Osteoblast (primary cell): ENCODE measurements around the gene MMP20. TPM values are rescaled to one million over a fixed set of nuclear protein-coding genes. Genes with fewer than 3 reads are reported as not detected.

Experiments used
- DNase-seq: peaks from one replicate; pipeline ENCODE4 v3.0.0; 2011; ENCODE audit warnings: low spot score, mixed read lengths; ENCODE audit not compliant: insufficient read length; ENCODE audit errors: missing footprints
- H2AFZ ChIP-seq: 2 replicates; pipeline ENCODE4 v1.6.0; 2011; ENCODE audit warnings: mild to moderate bottlenecking, low read length
- H3K27ac ChIP-seq: 2 replicates; pipeline ENCODE4 v1.5.1; 2011; ENCODE audit warnings: mild to moderate bottlenecking, low read depth, low read length, moderate library complexity
- H3K27me3 ChIP-seq: 2 replicates; pipeline ENCODE4 v1.6.0; 2012; ENCODE audit warnings: mild to moderate bottlenecking, control low read depth, inconsistent platforms, low read length, moderate library complexity; ENCODE audit not compliant: insufficient read depth
- H3K36me3 ChIP-seq: 2 replicates; pipeline ENCODE4 v1.5.1; 2011; ENCODE audit warnings: mild to moderate bottlenecking, low read length, control low read depth, moderate library complexity; ENCODE audit not compliant: insufficient read depth
- H3K4me1 ChIP-seq: 2 replicates; pipeline ENCODE4 v1.5.1; 2011; ENCODE audit warnings: mild to moderate bottlenecking, low read length, control low read depth, moderate library complexity; ENCODE audit not compliant: insufficient read depth
- H3K4me2 ChIP-seq: 2 replicates; pipeline ENCODE4 v1.6.0; 2011; ENCODE audit warnings: mild to moderate bottlenecking, low read length; ENCODE audit not compliant: insufficient read depth
- H3K4me3 ChIP-seq: fragments of 200-600 bp; sonication (generic); 3 replicates; pipeline ENCODE4 v1.5.1; 2012; ENCODE audit warnings: mild to moderate bottlenecking, low read length, inconsistent platforms; ENCODE audit not compliant: insufficient read depth
- H3K79me2 ChIP-seq: 2 replicates; pipeline ENCODE4 v1.6.0; 2012; ENCODE audit warnings: mild to moderate bottlenecking, low read length, control low read depth, inconsistent platforms; ENCODE audit not compliant: insufficient read depth
- H3K9me3 ChIP-seq: 2 replicates; pipeline ENCODE4 v1.5.1; 2011; ENCODE audit warnings: low read depth, low read length, control low read depth
- H4K20me1 ChIP-seq: 2 replicates; pipeline ENCODE4 v1.6.0; 2012; ENCODE audit warnings: mild to moderate bottlenecking, low read length, control low read depth; ENCODE audit not compliant: insufficient read depth
- total RNA-seq: library from RNA; depleted of rRNA; stranded (reverse); fragments of >200 nt; gene quantifications from 2 replicates; pipeline ENCODE4 v1.2.3, GENCODE V29; 2012
- TF ChIP-seq, protein P1 (sequence below): IDR thresholded peaks from 2 replicates; pipeline ENCODE4 v1.5.1; 2011; ENCODE audit warnings: mild to moderate bottlenecking, low read depth, low read length, moderate library complexity; ENCODE audit errors: extremely low read depth

Gene MMP20
- total RNA-seq, 1 donor: not detected

DNA sequence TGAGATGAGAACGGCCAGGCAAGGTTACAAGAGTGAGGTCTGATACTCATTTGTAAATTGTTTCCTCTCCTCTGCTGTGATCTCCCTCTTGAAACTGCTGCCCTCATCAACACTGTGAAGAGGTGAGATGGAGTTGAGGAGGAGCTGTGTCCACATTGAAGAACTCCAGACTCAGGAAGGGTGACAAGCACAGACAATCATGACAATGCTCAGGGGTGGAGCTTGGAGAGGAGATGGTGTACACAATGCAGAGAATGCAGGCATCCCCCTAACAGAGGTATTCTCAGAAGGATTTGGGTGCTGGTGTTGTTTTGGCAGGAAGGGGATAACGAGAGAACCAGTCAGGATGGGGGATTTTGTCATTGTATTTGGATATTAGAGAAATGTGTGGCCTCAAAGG is 73.1 kb downstream of the MMP20 start:
- TF ChIP-seq, protein P1, sequence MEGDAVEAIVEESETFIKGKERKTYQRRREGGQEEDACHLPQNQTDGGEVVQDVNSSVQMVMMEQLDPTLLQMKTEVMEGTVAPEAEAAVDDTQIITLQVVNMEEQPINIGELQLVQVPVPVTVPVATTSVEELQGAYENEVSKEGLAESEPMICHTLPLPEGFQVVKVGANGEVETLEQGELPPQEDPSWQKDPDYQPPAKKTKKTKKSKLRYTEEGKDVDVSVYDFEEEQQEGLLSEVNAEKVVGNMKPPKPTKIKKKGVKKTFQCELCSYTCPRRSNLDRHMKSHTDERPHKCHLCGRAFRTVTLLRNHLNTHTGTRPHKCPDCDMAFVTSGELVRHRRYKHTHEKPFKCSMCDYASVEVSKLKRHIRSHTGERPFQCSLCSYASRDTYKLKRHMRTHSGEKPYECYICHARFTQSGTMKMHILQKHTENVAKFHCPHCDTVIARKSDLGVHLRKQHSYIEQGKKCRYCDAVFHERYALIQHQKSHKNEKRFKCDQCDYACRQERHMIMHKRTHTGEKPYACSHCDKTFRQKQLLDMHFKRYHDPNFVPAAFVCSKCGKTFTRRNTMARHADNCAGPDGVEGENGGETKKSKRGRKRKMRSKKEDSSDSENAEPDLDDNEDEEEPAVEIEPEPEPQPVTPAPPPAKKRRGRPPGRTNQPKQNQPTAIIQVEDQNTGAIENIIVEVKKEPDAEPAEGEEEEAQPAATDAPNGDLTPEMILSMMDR: no peak
- no peaks in the 10 kb centered on the region for H3K79me2 ChIP-seq
- H3K4me2 ChIP-seq: no peak overlapping the region
- H3K9me3 ChIP-seq: no peaks in the 10 kb centered on the region
- no peaks in the 10 kb centered on the region for H3K27me3 ChIP-seq
- H3K36me3 ChIP-seq: no peaks in the 10 kb centered on the region
- H2AFZ ChIP-seq: no peak overlapping the region
- no peak overlapping the region for H3K4me3 ChIP-seq
- DNase-seq: no peak
- H4K20me1 ChIP-seq: no peaks in the 10 kb centered on the region
- H3K27ac ChIP-seq: no peak overlapping the region
- H3K4me1 ChIP-seq: peaks cover 4% of the 10 kb centered on the region

DNA sequence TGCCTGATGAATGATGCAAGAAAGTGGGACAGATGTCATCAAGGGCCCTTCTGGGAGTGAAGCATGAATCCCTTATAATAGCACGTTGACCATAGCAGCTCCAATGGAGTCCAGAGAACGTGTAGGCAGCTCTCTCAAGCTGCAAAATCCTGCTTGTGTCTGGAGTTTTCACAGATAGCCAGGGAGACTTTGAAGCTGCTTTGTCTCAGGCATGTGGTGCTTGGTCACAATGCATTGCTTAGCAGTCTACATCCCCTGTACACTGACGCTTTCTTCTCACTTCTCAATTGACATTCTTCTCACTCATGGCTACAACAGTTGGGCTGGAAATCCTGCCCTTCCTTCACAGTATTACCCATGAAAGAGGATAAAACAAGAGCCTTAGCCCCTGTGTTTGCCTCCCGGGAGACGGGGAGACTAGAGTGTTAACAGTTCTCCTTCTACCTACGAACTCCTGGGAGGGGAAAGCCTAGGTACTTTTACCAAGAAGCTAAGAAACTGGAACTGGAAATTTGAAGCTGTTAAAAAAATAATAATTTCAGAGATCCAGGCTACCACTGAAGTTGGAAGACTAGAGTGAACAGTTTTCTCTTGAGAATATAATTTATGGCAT is 73.9 kb downstream of the MMP20 start:
- Histone ChIP-seq H3K9me3 (no peaks in the 10 kb centered on the region), H3K4me1 (peaks cover 4% of the 10 kb centered on the region), H3K4me3 (no peak overlapping the region), H2AFZ (no peak overlapping the region), H3K4me2 (no peak overlapping the region), H3K36me3 (no peaks in the 10 kb centered on the region), H3K27me3 (no peaks in the 10 kb centered on the region), H4K20me1 (no peaks in the 10 kb centered on the region), H3K79me2 (no peaks in the 10 kb centered on the region), H3K27ac (no peak overlapping the region)
- no peak for DNase-seq
- TF ChIP-seq, protein P1: no peak

DNA sequence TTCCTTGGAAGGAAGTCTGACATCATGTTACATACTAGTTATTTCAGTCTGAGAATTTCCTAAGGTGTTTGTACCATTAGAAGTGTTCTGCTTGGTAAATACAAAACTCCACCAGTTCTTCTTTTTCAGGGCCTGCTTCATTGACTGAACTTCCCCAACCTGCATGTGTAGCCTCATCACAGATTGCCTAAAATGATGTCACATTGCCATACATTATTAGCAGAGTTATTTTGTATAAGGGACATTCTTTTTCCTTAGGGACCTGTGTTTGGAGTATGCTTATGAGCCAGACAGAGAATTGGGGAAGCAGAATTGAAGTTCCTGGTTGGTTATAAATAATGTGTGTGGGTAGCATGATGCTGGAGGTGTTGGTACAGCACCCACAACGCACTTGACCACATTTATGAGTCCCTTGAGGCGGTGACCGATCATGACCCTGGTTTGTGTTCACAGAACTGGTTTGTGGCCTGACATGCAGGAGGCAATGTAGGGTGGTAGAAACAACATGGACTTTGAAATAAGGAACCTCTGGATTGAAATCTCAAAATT is 78.1 kb downstream of the MMP20 start:
- H3K27ac ChIP-seq: no peak overlapping the region
- no peaks in the 10 kb centered on the region for H3K27me3 ChIP-seq
- DNase-seq: no peak
- H3K4me1 ChIP-seq: no peaks in the 10 kb centered on the region
- no peak overlapping the region for H3K4me2 ChIP-seq
- H3K79me2 ChIP-seq: no peaks in the 10 kb centered on the region
- H4K20me1 ChIP-seq: no peaks in the 10 kb centered on the region
- no peaks in the 10 kb centered on the region for H3K9me3 ChIP-seq
- no peak overlapping the region for H2AFZ ChIP-seq
- TF ChIP-seq, protein P1: no peak
- H3K4me3 ChIP-seq: no peak overlapping the region
- no peaks in the 10 kb centered on the region for H3K36me3 ChIP-seq

DNA sequence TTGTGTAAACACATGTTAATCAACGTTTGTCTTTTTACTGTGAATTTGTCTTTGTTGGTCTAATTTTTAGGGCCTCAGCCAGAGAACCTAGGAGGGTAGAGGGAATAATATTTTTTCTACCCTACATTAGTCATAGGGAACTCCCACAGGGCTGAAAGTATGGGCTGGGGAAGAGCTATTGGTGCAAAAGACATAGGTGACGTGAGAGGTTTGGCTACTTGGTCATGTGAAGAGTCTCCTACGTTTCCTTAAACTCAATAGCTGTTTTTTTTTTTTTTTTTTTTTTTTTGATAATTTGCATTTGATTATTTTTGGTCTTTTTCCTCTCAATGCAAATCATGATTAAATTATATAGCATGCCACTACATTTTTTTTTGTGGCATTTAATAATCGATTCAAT is 78.7 kb downstream of the MMP20 start:
- Histone ChIP-seq H3K27me3 (no peaks in the 10 kb centered on the region), H3K4me3 (no peak overlapping the region), H3K4me2 (no peak overlapping the region), H4K20me1 (no peaks in the 10 kb centered on the region), H3K79me2 (no peaks in the 10 kb centered on the region), H3K9me3 (no peaks in the 10 kb centered on the region), H3K4me1 (no peaks in the 10 kb centered on the region), H3K27ac (no peak overlapping the region), H3K36me3 (no peaks in the 10 kb centered on the region), H2AFZ (no peak overlapping the region)
- TF ChIP-seq, protein P1: no peak
- peak; percentile 83 for DNase-seq
